Kidney capillary endothelial cell (primary cell): Measurements from ENCODE around the gene ZNF638.

Experiments used
- DNase-seq: peaks from one replicate; pipeline ENCODE4 v3.0.0-alpha.2; 2018; ENCODE audit warnings: low spot score

The ZNF638 gene

GRCh38 chr2:71456617-71457016, 125.0 kb downstream of the ZNF638 start:
- DNase-seq = no peak

DNA sequence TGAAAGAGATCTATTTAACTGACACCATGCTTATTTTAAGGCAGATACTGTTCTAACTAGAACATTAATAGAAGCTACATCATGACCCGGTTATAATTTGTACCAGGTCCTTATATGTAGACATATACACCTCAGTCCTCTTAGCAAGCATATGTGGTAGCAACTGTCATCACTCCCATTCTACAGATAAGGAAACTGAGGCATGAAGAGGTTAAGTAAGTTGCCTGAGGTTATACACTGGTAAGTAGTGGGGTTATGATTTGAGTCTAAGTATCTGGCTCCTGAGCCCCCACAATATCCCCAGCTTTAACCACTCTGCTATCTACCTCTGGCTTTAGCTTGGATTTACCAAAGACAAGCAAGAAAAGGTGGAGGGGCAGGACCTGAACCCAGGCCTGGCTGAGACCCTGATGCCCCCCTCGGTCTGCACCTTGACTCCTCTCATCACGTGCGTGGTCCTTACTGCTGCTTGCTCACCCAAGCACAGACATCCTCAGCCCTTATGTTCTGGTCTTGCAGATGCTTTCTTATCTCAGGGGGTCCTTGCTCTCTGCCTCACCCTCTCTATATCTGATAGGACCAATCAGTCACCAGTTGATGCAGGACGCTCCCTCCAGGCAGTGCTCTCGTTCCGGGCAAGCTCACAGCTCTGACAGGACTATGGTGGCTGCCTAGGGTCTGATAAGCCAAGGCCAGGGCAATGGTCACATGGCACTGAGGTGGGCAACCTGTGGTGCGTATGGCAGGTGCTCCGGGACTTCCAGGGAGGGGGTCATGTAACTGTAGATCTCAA, 125.7 kb downstream of the ZNF638 start:
- DNase-seq = no peak

DNA sequence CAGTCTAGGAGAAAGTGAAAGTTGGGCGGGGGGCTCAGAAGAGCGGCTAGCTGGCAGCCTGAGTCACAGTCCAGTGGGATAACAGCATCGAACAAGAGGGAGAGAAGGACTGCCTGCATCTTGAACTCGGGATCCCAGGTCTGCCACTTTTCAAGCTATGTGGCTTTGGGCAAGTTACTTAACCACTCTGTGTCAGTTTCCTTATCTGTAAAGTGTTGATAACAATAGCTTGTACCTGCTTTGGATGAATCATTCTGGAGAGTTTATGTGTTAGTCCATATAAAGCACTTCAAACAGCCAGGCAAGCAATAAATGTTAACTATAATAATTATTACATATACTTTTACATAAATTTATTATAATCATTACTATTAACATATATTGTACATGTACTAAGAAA, 126.3 kb downstream of the ZNF638 start:
- DNase-seq = no peak

- no peak for DNase-seq
Measured at GRCh38 chr2:71458413-71459083, 127.0 kb downstream of the ZNF638 start.

GRCh38 chr2:71459084-71459431, 127.5 kb downstream of the ZNF638 start:
- no peak for DNase-seq

DNA sequence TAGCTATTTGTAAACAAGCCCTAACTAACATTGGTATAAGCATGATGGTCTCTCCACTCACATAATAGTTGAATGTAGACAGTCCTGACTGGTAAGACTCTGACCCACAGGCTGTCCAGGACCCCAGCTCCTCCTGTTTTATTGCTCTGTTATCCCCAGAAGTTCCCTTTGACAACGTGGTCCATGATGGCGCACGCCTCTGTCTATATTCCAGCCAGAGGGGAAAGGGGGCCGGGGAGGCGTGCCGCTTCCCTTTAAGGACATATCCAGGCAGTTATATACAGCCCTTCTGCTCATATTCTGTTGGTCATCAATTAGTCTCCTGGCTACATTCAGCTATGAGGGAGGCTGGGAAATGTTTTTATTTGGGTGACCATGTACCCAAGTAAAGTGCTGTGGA, 128.5 kb downstream of the ZNF638 start:
- no peak for DNase-seq

- no peak for DNase-seq
Measured at GRCh38 chr2:71460595-71461303, 129.2 kb downstream of the ZNF638 start.

GRCh38 chr2:71461304-71461671, 129.7 kb downstream of the ZNF638 start:
- DNase-seq = no peak

- DNase-seq = no peak
Measured at GRCh38 chr2:71462056-71462605, 130.5 kb downstream of the ZNF638 start.

DNA sequence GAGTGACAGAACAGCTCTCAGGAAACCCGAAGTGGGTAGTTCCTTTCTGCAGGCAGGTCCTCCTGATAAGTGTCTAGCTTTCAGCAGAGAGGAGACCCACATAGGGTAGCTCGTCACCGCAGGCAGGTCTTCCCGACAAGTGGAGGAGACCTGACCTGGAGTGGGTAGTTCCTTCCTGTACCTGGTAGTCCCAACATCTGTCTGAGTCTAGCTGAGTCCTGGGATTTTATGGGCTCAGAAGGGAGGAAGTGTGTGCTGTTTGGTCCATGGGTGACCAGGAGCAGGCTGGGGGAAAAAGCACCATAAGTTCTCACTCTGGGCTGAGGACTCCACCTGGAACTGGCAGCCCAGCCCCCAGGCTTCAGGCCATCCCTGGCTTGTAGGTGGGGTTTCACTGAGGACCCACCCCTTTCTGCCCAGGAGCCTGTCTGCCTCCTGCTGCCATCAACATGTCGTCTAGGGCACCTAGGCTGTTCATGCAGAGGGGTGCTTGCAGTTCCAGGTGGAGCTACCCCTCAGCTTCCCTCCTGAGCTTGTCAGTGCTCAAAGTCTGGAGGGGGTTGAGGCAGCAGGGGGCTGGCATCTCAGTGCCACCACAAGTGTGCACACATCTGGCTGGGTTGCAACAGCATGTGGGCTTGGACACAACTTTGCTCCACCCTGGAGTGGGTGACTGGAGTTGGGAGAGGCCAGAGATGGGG, 131.2 kb downstream of the ZNF638 start:
- DNase-seq = no peak

DNA sequence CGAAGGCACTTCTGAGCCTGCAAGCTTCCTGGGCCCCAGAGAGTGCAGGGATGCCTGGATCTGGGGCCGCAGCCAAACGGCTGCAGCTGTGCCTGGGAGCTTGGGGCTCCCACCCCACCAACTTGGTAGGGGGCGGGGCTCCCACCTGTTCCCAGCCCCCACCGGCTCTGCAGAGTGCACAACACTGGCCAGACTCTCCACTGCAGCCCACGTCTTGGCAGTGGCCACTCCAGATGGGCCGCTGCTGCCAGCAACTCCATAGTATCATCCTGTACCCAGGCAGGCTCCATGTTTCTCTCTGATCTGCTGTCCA, 131.7 kb downstream of the ZNF638 start:
- DNase-seq = no peak

DNA sequence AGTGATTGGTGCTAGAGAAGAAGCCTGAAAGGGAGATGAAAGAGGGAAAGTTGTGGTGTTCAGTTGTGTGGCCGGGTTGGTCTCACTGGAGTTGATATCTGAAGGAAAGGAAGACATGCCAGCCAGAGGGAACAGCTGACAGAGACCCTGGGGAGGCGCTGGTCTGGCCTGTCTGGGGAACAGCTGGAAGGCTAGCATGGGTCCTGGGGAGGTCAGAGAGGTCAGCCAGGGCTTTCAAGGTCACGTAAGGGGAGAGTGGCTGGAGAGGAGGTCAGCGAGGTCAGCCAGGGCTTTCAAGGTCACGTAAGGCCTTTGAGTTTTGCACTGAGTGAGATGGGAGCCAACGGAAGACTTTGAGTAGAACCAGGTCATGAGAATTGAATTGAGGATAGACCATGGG, 132.8 kb downstream of the ZNF638 start:
- DNase-seq = no peak

DNA sequence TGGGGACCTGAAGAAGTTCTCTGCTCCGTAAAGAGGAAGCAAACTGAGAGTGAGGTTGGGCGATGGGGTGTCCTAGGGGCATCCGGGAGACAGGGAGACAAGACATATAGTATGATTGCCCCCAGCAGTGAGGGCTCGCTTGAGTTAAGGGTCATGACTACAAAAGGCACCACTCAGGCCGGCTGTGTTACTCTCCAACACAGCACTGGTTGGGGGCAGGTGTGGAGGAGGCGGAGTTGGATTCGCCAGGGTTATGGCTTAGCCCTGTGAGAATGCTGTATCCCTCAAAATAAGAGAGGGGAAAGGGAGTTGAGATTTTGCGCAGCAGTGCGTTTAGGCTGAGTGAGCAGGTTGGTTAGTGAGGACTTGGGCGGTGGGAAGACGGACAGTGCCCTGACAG, 133.8 kb downstream of the ZNF638 start:
- no peak for DNase-seq

DNA sequence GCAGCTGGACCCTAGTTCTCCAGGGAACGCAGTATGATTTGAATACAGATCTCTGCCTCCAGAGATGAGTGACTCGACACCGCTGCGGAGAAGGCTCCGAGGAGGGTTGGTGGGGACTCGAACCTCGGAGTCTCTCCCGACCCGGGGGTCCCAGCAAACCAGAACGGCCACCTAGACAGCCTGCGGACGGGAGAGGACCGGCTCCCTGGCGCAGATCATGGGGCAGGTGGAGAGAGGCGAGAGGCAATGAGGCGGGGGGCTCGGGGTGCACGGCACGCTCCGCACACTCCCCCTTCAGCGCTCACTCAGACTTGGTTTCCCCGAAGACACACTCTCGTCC, 134.3 kb downstream of the ZNF638 start:
- no peak for DNase-seq

GRCh38 chr2:71466301-71467179, 135.0 kb downstream of the ZNF638 start:
- DNase-seq = peak; percentile 69

- no peak for DNase-seq
Measured at GRCh38 chr2:71467180-71467815, 135.7 kb downstream of the ZNF638 start.

DNA sequence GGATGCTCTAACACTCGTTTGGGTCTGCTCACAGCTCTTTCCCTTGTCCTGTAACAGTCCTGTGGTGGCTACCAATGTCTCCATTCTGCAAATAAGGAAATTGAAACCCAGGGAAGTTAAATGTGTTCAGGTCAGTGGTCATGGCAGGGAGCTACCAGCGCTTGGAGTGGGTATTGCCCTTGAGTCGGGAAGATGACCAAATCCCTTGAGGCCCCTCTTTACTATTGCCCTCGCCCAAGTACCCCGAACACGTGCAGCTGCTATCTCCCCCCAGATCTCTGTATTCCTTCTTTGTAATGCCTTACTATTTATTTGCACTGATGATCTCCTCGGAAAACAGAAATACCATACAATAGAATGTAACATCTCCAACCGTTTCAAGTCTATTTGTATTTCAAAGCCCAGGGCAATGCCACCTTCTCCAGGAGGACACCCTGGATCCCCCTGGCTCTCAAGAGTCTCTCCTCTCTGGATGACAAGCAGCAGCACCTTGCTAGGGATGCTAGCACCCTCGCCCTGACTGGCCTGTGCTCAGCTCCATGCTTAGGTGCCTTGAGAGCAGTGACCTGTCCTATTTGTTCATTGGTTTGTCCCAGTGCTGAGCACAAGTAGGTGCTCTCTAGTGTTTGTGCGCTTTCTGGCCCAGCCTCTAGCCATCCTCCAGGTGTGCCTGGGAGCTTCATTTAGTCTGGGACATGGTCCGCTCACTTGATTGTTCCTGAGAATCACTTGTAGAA, 136.9 kb downstream of the ZNF638 start:
- no peak for DNase-seq

DNA sequence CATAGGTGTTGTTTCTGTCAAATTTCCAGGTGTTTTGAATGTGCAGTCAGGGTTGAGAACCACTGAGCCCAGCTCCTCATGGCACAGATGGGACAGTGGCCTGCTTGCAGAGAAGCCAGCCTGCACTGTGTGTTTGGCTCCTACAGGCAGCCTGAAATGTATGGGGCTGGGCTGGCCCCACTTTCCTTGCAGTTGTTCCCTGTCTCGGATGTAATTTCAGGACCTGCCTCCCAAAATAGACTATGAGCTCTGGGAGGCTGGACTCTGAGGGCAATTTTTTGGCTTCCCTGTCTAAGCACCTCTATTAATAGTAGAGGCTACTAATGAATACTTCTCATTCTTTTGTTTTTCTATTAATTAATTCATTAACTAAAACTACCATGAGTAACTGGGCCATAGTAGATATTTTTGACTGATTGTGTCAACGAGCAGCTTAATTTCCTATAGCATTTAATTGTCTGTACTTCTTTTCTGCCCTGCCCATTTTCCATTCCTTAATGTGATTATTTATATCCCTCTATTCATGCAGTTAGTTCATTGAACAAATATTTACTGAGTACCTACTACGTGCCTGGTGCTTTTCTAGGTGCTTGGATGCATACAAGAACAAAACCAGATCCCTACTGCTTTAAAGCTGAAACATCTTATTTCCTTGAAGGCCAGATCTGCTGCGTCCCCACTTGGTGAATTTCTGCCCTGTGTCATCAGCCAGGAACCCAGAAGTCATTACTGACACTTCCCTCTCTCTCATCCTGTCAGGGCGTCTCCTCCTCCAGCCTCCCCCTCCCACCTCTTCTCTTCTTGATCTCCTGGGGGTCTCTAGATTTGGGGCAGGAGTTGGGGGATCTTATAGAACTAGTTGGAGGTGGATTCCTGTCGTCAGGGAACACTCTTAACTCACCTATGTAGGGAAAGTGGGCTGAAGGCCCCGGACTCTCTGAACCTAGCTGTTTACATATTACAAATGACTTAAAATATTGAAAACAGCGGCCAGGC, 138.1 kb downstream of the ZNF638 start:
- DNase-seq = no peak

GRCh38 chr2:71471276-71471675, 139.7 kb downstream of the ZNF638 start:
- no peak for DNase-seq
